Stimulated activated CD8-positive, alpha-beta memory T cell treated with anti-CD3 and anti-CD28 coated beads, Interleukin-4, amount 100 ng/mL, for 48 hours (primary cell): ENCODE measurements around the gene ZNG1B.
"Not testable (repeated sequence)": the region's sequence is repeated elsewhere in the genome, so short reads cannot be mapped to it uniquely, and the experiment has no call there.

Experiments used
- DNase-seq: peaks from one replicate; pipeline ENCODE4 v3.0.0-alpha.2; 2020

The ZNG1B gene

DNA sequence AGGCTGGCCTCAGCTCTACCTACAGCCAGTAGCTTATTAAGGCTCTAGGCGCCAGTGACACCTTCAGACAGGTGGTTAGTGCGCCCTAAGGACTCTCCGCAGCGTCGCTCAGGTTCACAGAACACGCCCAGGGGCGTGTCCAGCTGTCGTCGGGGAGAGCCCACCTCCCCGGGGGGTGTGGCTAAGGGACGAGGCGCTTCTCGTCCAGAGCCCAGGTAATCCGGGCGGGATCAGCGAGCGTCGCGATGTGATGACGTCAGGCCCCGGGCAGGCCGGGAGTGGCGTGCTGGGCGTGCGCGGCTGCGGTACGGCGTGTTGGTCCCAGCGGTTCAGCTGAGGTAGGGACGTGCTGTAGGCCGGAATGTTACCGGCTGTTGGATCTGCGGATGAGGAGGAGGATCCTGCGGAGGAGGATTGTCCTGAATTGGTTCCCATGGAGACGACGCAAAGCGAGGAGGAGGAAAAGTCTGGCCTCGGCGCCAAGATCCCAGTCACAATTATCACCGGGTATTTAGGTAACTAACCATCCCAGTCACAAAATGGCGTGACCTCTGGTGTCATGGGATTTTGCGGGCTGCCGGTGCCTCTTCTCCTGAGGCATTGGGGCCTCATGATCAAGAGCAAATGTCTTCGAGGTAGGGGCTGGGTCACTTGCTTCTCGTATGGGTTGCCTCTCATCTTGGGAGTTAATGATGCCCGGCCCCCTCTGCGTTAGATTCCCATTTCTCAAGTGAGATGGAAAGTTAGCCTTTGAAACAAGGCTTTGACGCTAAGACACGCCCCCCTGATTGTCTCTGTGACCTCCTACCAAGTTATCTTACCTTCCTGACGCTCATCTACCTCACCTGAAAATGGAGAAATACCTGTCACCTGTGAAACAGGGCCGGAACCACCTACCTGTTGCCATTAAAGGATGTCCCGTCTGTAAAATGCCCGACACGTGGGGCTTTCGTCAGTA lies at the start of gene ZNG1B:
ZNG1B (plus strand) TSS at position 184 of the 958 bp plus-strand sequence; CDS start at position 362, 178 bp downstream.
- peak; percentile 77 for DNase-seq

DNA sequence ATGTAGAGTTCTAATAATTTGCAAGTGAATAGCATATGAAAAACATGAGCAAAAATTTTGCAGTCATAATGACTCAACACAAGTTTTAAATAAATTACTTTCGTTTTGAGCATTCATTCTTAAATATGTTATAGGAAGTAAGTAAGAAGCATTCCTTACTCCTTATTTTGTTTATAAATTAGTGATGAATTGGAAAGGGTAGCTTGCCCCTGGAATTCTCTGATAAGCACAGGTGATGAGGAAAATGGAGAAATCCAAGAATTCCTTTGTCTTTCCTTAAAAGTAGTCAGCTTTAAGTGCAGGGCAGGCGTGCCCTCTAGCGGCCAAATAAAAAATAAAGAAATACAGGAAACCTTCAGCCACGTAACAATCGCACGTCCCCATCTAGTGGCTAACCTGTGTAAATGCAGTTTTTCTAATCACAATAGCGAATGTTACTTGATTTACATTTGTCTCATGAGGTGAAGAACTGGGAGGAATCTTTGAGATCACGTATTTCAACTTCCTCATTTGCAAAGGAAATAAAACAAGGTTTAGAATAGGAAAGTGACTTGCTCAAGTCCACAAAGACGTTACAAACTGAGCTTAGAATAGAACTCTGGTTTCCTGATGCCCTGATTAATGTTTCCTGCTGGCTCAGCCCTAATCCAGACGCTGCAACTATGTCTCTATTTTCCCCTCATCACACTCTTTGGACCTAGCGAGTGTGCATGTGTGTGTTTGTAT lies 47.2 kb upstream of the ZNG1B start:
- DNase-seq, result peak; percentile 71

DNA sequence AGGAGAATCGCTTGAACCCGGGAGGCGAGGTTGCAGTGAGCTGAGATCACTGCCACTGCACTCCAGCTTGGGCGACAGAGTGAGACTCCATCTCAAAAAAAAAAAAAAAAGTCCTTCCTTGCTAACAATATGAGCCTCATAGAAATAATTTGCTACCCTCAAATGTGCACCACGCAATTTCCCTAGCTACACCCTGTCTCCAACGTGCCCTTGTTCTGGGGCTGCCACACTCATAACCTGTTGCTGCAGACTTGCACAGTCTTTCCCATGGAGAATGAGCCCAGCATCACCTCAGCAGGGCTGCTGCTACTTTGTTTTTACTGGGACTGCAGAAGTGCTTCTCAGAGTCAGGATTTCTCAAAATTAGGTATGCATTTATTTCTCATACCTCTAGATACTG lies 46.4 kb upstream of the ZNG1B start:
- no peak for DNase-seq

GRCh38 chr2:113406114-113406513 lies 31.4 kb upstream of the ZNG1B start:
- no peak for DNase-seq

- DNase-seq, result no peak
These were observed 29.9 kb upstream of the ZNG1B start for GRCh38 chr2:113407446-113408099.

GRCh38 chr2:113411725-113412352 lies 25.7 kb upstream of the ZNG1B start:
- not testable (repeated sequence) for DNase-seq

- not testable (repeated sequence) for DNase-seq
These were observed 24.7 kb upstream of the ZNG1B start for GRCh38 chr2:113412774-113413173.

GRCh38 chr2:113431773-113432172 lies 5.7 kb upstream of the ZNG1B start:
- not testable (repeated sequence) for DNase-seq

GRCh38 chr2:113433468-113433867 lies 4.0 kb upstream of the ZNG1B start:
- DNase-seq, result not testable (repeated sequence)

- not testable (repeated sequence) for DNase-seq
These were observed 28.3 kb downstream of the ZNG1B start for GRCh38 chr2:113465770-113466169.

- DNase-seq, result not testable (repeated sequence)
These were observed 39.3 kb downstream of the ZNG1B start for GRCh38 chr2:113476688-113477368.

- DNase-seq, result not testable (repeated sequence)
These were observed 59.0 kb downstream of the ZNG1B start for GRCh38 chr2:113496527-113496926.

DNA sequence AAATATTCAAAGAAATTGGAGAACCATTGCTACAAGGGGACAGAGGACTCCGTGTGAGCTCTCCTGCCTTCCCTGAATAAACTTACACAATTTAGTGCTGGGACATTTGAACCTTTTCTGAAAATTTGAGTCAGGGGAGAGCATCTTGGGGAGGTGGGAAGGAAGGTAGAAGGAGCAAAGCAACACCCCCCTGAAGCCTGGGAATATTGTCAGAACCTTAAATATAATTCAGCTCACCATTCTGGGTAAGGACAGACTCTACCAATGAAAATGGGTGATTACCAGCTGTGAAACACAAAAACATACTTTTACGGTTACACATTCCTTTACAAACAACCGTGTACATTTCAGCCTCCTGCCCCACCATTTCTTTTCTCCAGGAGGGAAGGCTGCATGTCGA lies 60.9 kb downstream of the ZNG1B start, which contains the start of gene FOXD4L1:
FOXD4L1 (plus strand) TSS at position 301 of the 400 bp plus-strand sequence. CDS start 592 bp downstream, outside the sequence.
- not testable (repeated sequence) for DNase-seq

GRCh38 chr2:113499019-113499885 lies 61.8 kb downstream of the ZNG1B start:
- not testable (repeated sequence) for DNase-seq

GRCh38 chr2:113499886-113500722 lies 62.6 kb downstream of the ZNG1B start:
- DNase-seq, result not testable (repeated sequence)

DNA sequence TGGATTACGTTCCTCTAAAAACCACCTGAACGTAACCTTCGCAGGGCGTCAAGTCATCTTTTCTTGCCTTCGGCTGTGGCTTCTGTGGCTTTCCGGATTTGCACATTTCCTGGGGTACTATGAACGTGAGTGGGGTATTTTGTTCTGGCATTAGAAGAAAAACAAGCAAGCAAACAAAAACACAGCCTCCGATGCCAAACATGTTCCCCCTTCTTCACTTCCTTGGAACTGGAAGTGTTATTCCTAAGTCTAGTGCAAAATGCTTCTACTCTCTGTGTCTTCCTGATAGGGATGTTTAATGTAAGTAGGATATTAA lies 63.2 kb downstream of the ZNG1B start:
- DNase-seq, result not testable (repeated sequence)

- DNase-seq, result not testable (repeated sequence)
These were observed 65.0 kb downstream of the ZNG1B start for GRCh38 chr2:113502216-113503093.

DNA sequence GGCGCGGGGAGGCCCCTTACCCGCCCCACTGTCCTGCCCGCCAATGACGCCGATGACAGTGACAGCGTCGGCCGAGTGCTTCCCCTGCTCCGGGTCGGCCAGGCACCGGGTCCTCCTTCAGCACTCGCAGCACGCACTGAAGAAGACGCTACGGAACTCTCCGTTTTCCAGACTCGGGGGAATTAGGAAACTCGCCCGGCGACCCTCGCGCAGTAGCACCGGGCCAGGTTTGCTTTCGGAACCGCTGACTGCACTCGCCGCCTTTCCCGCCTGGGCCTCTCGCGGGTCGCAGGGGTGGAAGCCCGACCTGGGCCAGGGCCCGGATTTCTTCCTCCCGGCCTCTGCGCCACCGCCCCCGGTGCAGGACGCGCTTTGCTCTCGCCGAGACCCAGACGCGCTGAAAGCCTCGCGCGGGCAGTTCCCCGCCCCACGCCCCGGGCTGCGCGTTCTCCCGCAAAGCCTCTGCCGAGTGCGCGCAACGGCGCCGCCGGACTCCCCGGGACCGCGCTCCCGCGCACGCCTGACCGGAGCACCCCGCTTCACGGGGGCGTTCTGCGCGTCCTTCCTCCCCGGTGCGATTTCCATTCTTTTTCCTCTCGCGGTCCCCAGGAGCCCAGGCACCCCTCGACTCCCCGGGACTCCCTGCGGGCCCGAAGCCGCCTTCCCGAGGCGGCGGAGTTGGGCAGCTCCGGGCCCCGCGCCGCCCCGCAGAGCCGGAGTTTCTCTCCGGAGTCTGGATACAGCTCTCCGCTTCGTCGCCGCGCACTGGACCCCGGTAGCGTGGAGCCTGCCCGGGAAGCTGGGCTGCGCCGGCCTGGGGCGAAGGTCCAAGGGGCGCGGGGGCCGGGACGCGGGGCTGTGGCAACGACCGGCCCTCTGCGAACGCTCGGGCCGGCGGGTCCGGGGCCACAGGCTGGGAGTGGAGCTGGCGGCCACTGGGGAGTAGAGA lies 65.9 kb downstream of the ZNG1B start:
- not testable (repeated sequence) for DNase-seq
